Hepatic stellate cell (primary cell): ENCODE measurements around the gene GNAO1.

ENCODE experiments used
- DNase-seq: peaks from one replicate; pipeline ENCODE4 v3.0.0; 2011; ENCODE audit warnings: low spot score

GNAO1 gene

GRCh38 chr16:56241596-56241995, 50.3 kb downstream of the GNAO1 start:
- peak; percentile 70 for DNase-seq

GRCh38 chr16:56242740-56243139, 51.5 kb downstream of the GNAO1 start:
- DNase-seq: no peak

GRCh38 chr16:56244612-56245011, 53.3 kb downstream of the GNAO1 start:
- DNase-seq: no peak

- no peak for DNase-seq
Measured at GRCh38 chr16:56245197-56245596, 53.9 kb downstream of the GNAO1 start.

- DNase-seq: no peak
Measured at GRCh38 chr16:56246051-56246817, 54.9 kb downstream of the GNAO1 start.

- no peak for DNase-seq
Measured at GRCh38 chr16:56247018-56247417, 55.7 kb downstream of the GNAO1 start.

- DNase-seq: no peak
Measured at GRCh38 chr16:56247808-56248207, 56.5 kb downstream of the GNAO1 start.

GRCh38 chr16:56252835-56253234, 61.5 kb downstream of the GNAO1 start:
- DNase-seq: no peak

GRCh38 chr16:56255904-56256303, 64.6 kb downstream of the GNAO1 start:
- DNase-seq: no peak

- no peak for DNase-seq
Measured at GRCh38 chr16:56257239-56257638, 66.0 kb downstream of the GNAO1 start.

GRCh38 chr16:56257666-56258342, 66.5 kb downstream of the GNAO1 start:
- no peak for DNase-seq

GRCh38 chr16:56258508-56259424, 67.5 kb downstream of the GNAO1 start:
- no peak for DNase-seq

GRCh38 chr16:56259425-56259779, 68.1 kb downstream of the GNAO1 start:
- DNase-seq: no peak

GRCh38 chr16:56260378-56261160, 69.3 kb downstream of the GNAO1 start:
- DNase-seq: no peak

- DNase-seq: no peak
Measured at GRCh38 chr16:56261656-56262055, 70.4 kb downstream of the GNAO1 start.

GRCh38 chr16:56262148-56262547, 70.9 kb downstream of the GNAO1 start:
- DNase-seq: no peak

- DNase-seq: no peak
Measured at GRCh38 chr16:56262551-56263245, 71.4 kb downstream of the GNAO1 start.

- no peak for DNase-seq
Measured at GRCh38 chr16:56263711-56264608, 72.7 kb downstream of the GNAO1 start.

GRCh38 chr16:56264609-56264972, 73.3 kb downstream of the GNAO1 start:
- DNase-seq: no peak

- DNase-seq: no peak
Measured at GRCh38 chr16:56265184-56265583, 73.9 kb downstream of the GNAO1 start.
